Stimulated activated effector memory CD8-positive, alpha-beta T cell treated with anti-CD3 and anti-CD28 coated beads, Interleukin-12 subunit alpha, Interleukin-12 subunit beta, amount 100 ng/mL, for 72 hours (primary cell): ENCODE measurements around the gene CHML.
"Not testable (repeated sequence)": the region's sequence is repeated elsewhere in the genome, so short reads cannot be mapped to it uniquely, and the experiment has no call there.

ENCODE experiments used
- ATAC-seq: fragments of 150-1000 bp; cut with Tn5 transposase; 2 replicates; pipeline ENCODE4 v1.10.0; 2021
- DNase-seq, 2 donors: peaks; one replicate each; pipeline ENCODE4 v3.0.0; 2021 to 2022; ENCODE audit warnings: low spot score in 2 of 2
- H3K27ac Mint-ChIP-seq: one replicate; pipeline ENCODE4 v1.8.0; 2022; ENCODE audit warnings: mild to moderate bottlenecking, mixed read lengths
- H3K36me3 Mint-ChIP-seq: one replicate; pipeline ENCODE4 v1.8.0; 2022; ENCODE audit warnings: mild to moderate bottlenecking, mixed read lengths
- H3K4me1 Mint-ChIP-seq: one replicate; pipeline ENCODE4 v1.8.0; 2022; ENCODE audit warnings: mixed read lengths
- H3K4me3 Mint-ChIP-seq: one replicate; pipeline ENCODE4 v1.8.0; 2022; ENCODE audit warnings: mild to moderate bottlenecking, mixed read lengths
- H3K9me3 Mint-ChIP-seq: one replicate; pipeline ENCODE4 v1.8.0; 2022; ENCODE audit warnings: mixed read lengths

Gene CHML, protein sequence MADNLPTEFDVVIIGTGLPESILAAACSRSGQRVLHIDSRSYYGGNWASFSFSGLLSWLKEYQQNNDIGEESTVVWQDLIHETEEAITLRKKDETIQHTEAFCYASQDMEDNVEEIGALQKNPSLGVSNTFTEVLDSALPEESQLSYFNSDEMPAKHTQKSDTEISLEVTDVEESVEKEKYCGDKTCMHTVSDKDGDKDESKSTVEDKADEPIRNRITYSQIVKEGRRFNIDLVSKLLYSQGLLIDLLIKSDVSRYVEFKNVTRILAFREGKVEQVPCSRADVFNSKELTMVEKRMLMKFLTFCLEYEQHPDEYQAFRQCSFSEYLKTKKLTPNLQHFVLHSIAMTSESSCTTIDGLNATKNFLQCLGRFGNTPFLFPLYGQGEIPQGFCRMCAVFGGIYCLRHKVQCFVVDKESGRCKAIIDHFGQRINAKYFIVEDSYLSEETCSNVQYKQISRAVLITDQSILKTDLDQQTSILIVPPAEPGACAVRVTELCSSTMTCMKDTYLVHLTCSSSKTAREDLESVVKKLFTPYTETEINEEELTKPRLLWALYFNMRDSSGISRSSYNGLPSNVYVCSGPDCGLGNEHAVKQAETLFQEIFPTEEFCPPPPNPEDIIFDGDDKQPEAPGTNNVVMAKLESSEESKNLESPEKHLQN

DNA sequence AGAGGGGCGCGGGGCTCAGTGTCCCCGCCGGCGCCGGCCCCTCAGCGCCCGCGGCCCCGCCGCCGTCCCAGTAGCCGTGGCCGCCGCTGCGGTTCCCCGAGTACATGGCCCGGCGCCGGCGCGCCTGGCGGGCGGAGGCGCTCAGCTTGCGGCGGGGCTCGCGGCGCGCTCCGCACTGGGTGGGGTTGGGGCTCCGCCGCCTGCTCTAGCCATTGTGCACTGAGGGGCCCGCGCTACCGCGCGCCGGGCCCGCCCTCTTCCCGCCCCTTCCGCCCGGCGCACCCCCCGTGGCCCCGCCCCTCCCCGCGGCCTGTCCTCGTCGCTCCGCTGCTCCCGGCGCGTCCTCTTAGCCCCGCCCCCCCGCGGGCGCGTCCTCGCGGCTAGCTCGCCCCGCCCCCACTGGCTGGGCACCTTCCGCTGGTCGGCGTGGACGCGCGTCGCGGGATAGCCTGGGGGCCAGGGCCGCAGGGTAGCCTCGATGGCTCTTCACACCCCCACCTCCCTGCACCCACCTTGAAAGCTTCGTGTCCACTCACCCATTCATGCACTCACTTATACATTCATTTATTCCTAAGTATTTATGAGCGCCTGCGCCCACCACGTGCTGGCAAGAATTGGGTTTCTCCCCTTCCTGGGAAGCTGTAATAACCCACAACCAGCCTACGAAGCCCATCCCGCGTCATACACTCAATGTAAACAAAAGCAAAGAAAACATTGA, at the start of gene CHML, which contains the start of gene OPN3:
Gene CHML, minus strand, starts transcription at position 221 of the 718 bp plus-strand sequence. CDS start 4,603 bp downstream, outside the sequence.
Gene OPN3, minus strand, starts transcription at position 221 of the 718 bp plus-strand sequence. Its CDS starts 115 bp downstream, at position 106.
- Mint-ChIP-seq H3K36me3 (no peaks in the 10 kb centered on the region), H3K4me3 (peak within 1 kb of the TSS; percentile 80), H3K27ac (peak within 1 kb of the TSS; percentile 63), H3K4me1 (peaks cover 39% of the 10 kb centered on the region), H3K9me3 (peaks cover 6% of the 10 kb centered on the region)
- peak; percentile 98 for ATAC-seq
- DNase-seq: peak; percentile 94

DNA sequence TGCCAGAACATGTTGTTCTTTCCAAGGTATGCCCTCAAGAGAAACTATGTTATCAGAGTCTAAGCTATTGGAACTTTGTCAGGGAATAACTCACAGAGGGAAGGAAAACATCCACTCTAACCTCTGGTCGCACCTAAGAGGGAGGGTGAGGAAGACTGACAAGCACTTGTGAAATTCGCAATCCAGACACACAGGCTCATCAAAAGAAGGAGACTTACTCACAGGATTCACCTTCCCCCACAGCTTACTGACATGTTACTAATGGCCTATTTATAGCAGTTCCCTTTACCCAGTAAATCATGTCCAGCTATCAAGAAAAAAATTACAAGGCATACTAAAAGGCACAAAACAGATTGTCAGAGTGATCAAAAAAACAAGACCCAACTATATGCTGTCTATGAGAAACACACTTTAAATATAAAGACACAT, 48.8 kb upstream of the CHML start:
- DNase-seq: no peak
- Mint-ChIP-seq H3K4me1 (no peaks in the 10 kb centered on the region), H3K36me3 (no peaks in the 10 kb centered on the region), H3K4me3 (no peak overlapping the region), H3K27ac (no peak overlapping the region), H3K9me3 (no peaks in the 10 kb centered on the region)
- no peak for ATAC-seq

DNA sequence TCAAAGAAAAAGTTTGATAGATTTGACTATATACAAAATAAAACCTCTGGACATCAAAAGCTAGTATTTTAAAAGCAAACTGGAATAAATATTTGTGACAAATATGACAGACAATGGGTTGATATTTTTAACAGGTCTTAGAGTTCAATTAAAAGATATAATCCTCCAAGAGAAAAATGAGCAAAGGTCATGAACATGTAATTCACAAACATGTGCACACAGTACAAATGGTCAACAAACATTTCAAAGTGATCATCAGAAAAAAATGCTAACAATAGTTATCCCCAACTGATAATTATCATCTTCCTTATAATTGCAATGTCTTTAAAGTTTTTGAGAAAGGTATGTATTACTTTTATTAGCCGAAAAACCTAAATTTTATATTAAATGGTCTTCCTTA, 43.9 kb upstream of the CHML start:
- H3K4me1 Mint-ChIP-seq: no peaks in the 10 kb centered on the region
- ATAC-seq (no peak), DNase-seq (no peak)
- H3K36me3 Mint-ChIP-seq: no peaks in the 10 kb centered on the region
- H3K27ac Mint-ChIP-seq: no peak overlapping the region
- no peak overlapping the region for H3K4me3 Mint-ChIP-seq
- H3K9me3 Mint-ChIP-seq: no peaks in the 10 kb centered on the region

GRCh38 chr1:241682921-241683320, 42.8 kb upstream of the CHML start:
- DNase-seq (no peak), ATAC-seq (no peak)
- H3K9me3 Mint-ChIP-seq: no peaks in the 10 kb centered on the region
- no peak overlapping the region for H3K27ac Mint-ChIP-seq
- H3K4me1 Mint-ChIP-seq: peaks cover 1% of the 10 kb centered on the region
- H3K4me3 Mint-ChIP-seq: no peak overlapping the region
- H3K36me3 Mint-ChIP-seq: no peaks in the 10 kb centered on the region

- not testable (repeated sequence) for DNase-seq, H3K36me3 Mint-ChIP-seq, H3K4me1 Mint-ChIP-seq, H3K4me3 Mint-ChIP-seq, H3K27ac Mint-ChIP-seq, H3K9me3 Mint-ChIP-seq, ATAC-seq
Observed at GRCh38 chr1:241681861-241682448, 41.8 kb upstream of the CHML start.

DNA sequence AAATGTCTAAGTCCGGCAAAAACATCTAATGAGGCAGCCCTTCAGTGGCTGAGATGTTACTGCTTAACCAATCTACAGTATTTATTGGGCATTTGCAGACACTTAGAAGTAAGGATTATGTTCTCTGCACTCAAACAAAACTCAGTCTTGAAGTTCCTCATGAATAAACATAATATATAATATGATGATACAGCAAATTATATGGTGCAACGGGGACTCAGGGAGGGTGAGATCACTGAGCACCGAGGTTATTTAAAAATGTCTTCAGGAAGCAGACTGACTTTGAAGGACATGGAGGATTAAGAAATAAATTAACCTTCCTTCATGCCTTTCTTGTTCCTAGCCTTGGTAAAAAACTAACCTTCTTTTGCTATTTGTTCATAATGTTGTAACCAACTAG, 39.8 kb upstream of the CHML start:
- Mint-ChIP-seq H3K27ac (no peak overlapping the region), H3K4me1 (peaks cover 7% of the 10 kb centered on the region), H3K36me3 (peaks cover 1% of the 10 kb centered on the region), H3K9me3 (no peaks in the 10 kb centered on the region), H3K4me3 (no peak overlapping the region)
- no peak for ATAC-seq
- no peak for DNase-seq

DNA sequence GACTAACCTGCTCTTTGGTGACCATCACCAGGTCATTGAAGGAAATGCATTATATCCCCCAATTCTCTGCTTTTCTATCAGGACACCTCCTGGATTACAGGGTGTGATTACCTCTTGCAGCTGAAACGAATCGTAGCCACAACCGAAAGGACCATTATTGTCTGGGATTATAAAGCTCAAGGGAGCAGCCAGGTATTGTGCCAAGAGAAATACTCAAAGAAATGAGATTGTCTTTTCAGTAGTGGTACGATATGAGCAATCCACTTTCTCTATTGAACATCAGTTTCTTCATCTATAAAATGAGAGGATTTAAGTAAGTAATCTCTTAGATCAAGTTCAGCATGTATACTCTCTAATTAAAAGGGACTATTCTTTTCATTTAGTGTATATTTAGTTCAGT, 39.2 kb upstream of the CHML start:
- H3K4me1 Mint-ChIP-seq: peaks cover 7% of the 10 kb centered on the region
- DNase-seq: no peak
- no peaks in the 10 kb centered on the region for H3K9me3 Mint-ChIP-seq
- H3K4me3 Mint-ChIP-seq: no peak overlapping the region
- no peak for ATAC-seq
- H3K36me3 Mint-ChIP-seq: peaks cover 6% of the 10 kb centered on the region
- H3K27ac Mint-ChIP-seq: no peak overlapping the region

DNA sequence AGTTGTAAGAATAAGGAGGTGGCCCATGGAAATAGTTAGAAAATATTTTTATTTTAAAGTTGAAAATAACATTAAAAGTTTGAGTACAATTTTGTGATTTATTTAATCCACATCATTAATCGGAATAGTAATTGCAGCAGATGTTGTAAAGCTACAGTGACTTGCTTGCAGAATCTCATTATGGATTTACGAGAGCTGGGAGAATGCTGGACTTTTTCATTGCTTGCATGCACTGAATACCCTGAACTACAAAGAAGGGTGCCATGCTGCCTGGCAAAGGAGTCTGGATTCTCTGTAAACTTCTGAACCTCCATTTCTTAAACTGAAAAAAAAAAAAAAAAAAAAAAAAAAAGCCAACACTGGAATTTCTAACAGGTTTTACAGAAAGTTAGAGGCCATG, 38.4 kb upstream of the CHML start:
- no peak overlapping the region for H3K27ac Mint-ChIP-seq
- no peaks in the 10 kb centered on the region for H3K9me3 Mint-ChIP-seq
- no peak overlapping the region for H3K4me3 Mint-ChIP-seq
- ATAC-seq (no peak), DNase-seq (no peak)
- peaks cover 7% of the 10 kb centered on the region for H3K4me1 Mint-ChIP-seq
- peaks cover 6% of the 10 kb centered on the region for H3K36me3 Mint-ChIP-seq

DNA sequence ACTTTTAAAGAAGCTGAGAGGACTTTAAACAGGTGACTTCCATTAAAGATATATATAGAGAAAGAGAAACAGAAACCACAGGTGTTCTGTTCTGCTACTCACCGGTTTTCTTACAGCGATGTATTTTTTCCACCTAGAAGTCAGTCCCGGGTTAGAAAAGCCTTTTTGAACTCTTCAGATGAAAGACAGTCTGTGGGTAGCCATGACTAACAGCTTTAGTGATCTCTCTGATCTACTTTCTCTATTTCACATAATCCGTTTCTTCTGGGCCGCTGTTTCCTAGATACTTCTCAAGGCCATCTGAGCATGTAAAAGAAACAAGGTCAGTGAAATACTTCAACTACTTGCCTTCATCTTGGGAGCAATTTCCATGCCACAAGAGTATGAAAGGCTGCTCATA, 37.0 kb upstream of the CHML start:
- Mint-ChIP-seq H3K27ac (no peak overlapping the region), H3K9me3 (no peaks in the 10 kb centered on the region), H3K36me3 (peaks cover 6% of the 10 kb centered on the region), H3K4me3 (no peak overlapping the region), H3K4me1 (peaks cover 7% of the 10 kb centered on the region)
- peak; percentile 97 for ATAC-seq
- no peak for DNase-seq

- peaks cover 6% of the 10 kb centered on the region for H3K36me3 Mint-ChIP-seq
- peaks cover 7% of the 10 kb centered on the region for H3K4me1 Mint-ChIP-seq
- ATAC-seq: no peak
- no peak for DNase-seq
- H3K27ac Mint-ChIP-seq: no peak overlapping the region
- H3K9me3 Mint-ChIP-seq: no peaks in the 10 kb centered on the region
- H3K4me3 Mint-ChIP-seq: no peak overlapping the region
Observed at GRCh38 chr1:241675983-241676382, 35.8 kb upstream of the CHML start.

- ATAC-seq: no peak
- no peak overlapping the region for H3K27ac Mint-ChIP-seq
Observed at GRCh38 chr1:241674805-241675384, 34.7 kb upstream of the CHML start.

DNA sequence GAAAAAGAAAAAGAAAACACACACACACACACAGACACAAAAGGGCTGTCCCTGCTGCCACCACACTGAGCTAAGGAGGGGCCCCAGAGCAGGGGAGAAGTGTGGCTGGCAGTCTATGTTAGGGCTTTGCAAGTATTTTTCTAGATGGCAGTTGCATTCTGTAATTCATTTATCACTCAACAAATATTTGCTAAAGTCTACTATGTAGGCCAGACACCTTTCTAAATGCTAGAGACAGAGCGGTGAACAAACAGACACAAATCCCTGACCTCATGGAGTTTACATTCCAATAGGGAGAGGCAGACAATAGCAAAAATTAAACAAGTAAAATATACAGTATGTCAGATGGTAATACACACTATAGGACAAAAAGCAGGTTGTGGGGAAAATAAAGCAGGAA, 32.1 kb upstream of the CHML start:
- ATAC-seq: no peak
- Mint-ChIP-seq H3K4me1 (no peaks in the 10 kb centered on the region), H3K4me3 (no peak overlapping the region), H3K9me3 (no peaks in the 10 kb centered on the region), H3K27ac (no peak overlapping the region), H3K36me3 (peaks cover 6% of the 10 kb centered on the region)
- DNase-seq: no peak

More at GRCh38 chr1:241674805-241675384, 34.7 kb upstream of the CHML start:
- no peak overlapping the region for H3K4me3 Mint-ChIP-seq
- H3K36me3 Mint-ChIP-seq: peaks cover 6% of the 10 kb centered on the region
- no peak for DNase-seq
- no peaks in the 10 kb centered on the region for H3K9me3 Mint-ChIP-seq
- peaks cover 7% of the 10 kb centered on the region for H3K4me1 Mint-ChIP-seq

DNA sequence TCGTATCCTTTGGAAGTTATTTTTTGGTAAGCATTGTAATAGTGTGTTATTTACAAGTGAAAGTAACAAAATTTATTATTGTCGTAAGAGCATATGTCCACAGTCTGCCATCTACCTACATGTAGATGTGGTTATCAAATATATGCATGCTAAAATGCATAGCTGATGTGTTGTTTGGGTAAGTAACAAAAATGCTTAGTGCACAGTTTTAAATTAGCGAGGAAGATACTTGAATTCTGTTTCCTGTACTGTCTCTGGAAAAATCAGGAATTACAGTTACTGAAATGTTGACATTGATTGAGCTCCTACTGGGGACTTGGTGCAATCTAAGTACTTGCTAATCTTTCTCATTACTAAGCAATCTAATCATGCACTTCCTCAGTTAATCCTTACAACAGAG, 26.2 kb upstream of the CHML start:
- Mint-ChIP-seq H3K36me3 (no peaks in the 10 kb centered on the region), H3K4me3 (no peak overlapping the region), H3K27ac (no peak overlapping the region), H3K9me3 (no peaks in the 10 kb centered on the region), H3K4me1 (no peaks in the 10 kb centered on the region)
- DNase-seq: no peak
- no peak for ATAC-seq

DNA sequence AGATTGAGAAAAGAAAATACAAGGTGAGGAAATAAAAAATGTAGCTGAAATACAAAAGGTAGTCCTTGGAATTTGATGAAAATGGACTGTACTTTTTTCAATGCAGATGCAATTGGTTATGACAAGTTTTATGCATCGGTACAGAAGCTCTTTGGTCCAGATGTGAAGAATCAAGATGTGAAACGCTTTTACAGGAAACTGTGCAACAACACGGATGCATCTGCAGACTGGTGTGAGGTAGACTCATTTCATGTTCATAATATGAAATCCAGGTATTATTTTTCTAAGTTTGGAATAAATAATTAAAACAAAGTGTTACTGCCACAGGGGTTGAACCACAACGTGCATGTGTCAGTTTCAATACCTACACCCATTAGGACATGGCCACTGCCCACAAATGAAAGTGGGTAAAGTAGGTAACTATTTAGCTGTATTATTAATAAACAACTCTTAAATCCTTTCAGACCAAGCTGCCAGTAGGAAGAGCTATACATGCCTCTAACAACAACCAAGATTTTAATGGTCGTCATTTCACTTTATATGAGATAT, 20.3 kb upstream of the CHML start:
- Mint-ChIP-seq H3K4me3 (no peak overlapping the region), H3K9me3 (no peaks in the 10 kb centered on the region), H3K36me3 (no peaks in the 10 kb centered on the region), H3K4me1 (no peaks in the 10 kb centered on the region), H3K27ac (no peak overlapping the region)
- DNase-seq: no peak
- ATAC-seq: no peak

- H3K9me3 Mint-ChIP-seq, H3K27ac Mint-ChIP-seq, DNase-seq, H3K4me1 Mint-ChIP-seq, ATAC-seq, H3K4me3 Mint-ChIP-seq, H3K36me3 Mint-ChIP-seq: not testable (repeated sequence)
Observed at GRCh38 chr1:241659016-241659415, 18.8 kb upstream of the CHML start.
